K562 (cell line): ENCODE measurements around the gene ZBTB9. TPM values are rescaled to one million over a fixed set of nuclear protein-coding genes. Genes with fewer than 3 reads are reported as not detected.
A peak's percentile ranks its signal among the peaks of the same experiment; 100 is the strongest.

ENCODE experiments used
- CSDE1 ChIP-seq, 2 experiments: fragments of 450-650 bp; IDR thresholded peaks; 2 replicates each; pipeline ENCODE4 v1.6.1; 2016; ENCODE audit warnings: mild to moderate bottlenecking in 1 of 2
- HNRNPUL1 ChIP-seq: fragments of 200-400 bp; formaldehyde crosslinking; IDR thresholded peaks from 2 replicates; pipeline ENCODE4 v1.6.1; 2017; ENCODE audit warnings: low read length
- MECOM ChIP-seq: fragments of 250-450 bp; sonication (Bioruptor Pico); IDR thresholded peaks from 2 replicates; pipeline ENCODE4 v1.8.0; 2022; ENCODE audit warnings: inconsistent platforms
- ZBTB1 ChIP-seq: sonication (generic); formaldehyde crosslinking; IDR thresholded peaks from 2 replicates; pipeline ENCODE4 v1.8.1; 2023; ENCODE audit warnings: missing genetic modification reagents, low read depth, mild to moderate bottlenecking, borderline replicate concordance
- ZNF12 ChIP-seq: sonication (generic); formaldehyde crosslinking; IDR thresholded peaks from 2 replicates; pipeline ENCODE4 v1.4.0; 2020; ENCODE audit warnings: mild to moderate bottlenecking, missing genetic modification reagents
- polyA plus RNA-seq, 8 experiments: library from polyadenylated mRNA; depleted of rRNA in 4 of 8; stranded (reverse) in 5 of 8; unstranded in 3 of 8; fragments of >200 nt; fragmentation: Nextera tagmentation in 2 of 8; fragmentation: Illumina TruSeq in 1 of 8; extraction: Ambion mirVana in 2 of 8; extraction: Trizol in 1 of 8; gene quantifications; 2 replicates each; pipeline versions ENCODE4 v1.2.1 to v1.2.3, GENCODE V29; 2011 to 2014; ENCODE audit warnings: inconsistent platforms in 1 of 8, missing spikeins in 1 of 8
- total RNA-seq, 7 experiments: library from RNA; depleted of rRNA in 6 of 7; stranded (reverse); fragments of >200 nt in 6 of 7; fragmentation: Illumina TruSeq in 2 of 7; extraction: Trizol in 2 of 7; gene quantifications; 2 replicates each; pipeline versions ENCODE4 v1.2.1 to v1.2.3, GENCODE V29; 2011 to 2021; ENCODE audit warnings: low replicate concordance in 1 of 7
- TF ChIP-seq, protein P1 (sequence below): fragments of 200-800 bp; sonication (Bioruptor generic); IDR thresholded peaks from 2 replicates; pipeline ENCODE4 v1.6.1; 2017; ENCODE audit warnings: missing genetic modification characterization, missing compliant biosample characterization
- TF ChIP-seq, protein P2 (sequence below): fragments of 250-450 bp; sonication (Bioruptor Pico); IDR thresholded peaks from 2 replicates; pipeline ENCODE4 v1.8.0; 2022; ENCODE audit warnings: inconsistent platforms, mild to moderate bottlenecking, moderate library complexity, borderline replicate concordance
- TF ChIP-seq, protein P3 (sequence below): fragments of 450-650 bp; IDR thresholded peaks from 2 replicates; pipeline ENCODE4 v1.6.1; 2016; ENCODE audit warnings: low read depth
- TF ChIP-seq, protein P4 (sequence below): fragments of 250-450 bp; sonication (Bioruptor Pico); IDR thresholded peaks from 2 replicates; pipeline ENCODE4 v1.9.0; 2021; ENCODE audit warnings: mild to moderate bottlenecking, inconsistent platforms
- TF ChIP-seq, protein P5 (sequence below), 2 experiments: fragments of 450-650 bp; conservative IDR thresholded peaks; 2 replicates each; pipeline ENCODE4 v1.6.1; 2017; ENCODE audit warnings: mild to moderate bottlenecking in 2 of 2, moderate library complexity in 2 of 2

ZBTB9 gene
- total and polyA plus RNA-seq, 9 of the 15 experiments (the other 6 are each of a cell fraction or from before 2014, with no cell fraction given), result 1.9 to 19.5 (median 10.4) TPM

DNA sequence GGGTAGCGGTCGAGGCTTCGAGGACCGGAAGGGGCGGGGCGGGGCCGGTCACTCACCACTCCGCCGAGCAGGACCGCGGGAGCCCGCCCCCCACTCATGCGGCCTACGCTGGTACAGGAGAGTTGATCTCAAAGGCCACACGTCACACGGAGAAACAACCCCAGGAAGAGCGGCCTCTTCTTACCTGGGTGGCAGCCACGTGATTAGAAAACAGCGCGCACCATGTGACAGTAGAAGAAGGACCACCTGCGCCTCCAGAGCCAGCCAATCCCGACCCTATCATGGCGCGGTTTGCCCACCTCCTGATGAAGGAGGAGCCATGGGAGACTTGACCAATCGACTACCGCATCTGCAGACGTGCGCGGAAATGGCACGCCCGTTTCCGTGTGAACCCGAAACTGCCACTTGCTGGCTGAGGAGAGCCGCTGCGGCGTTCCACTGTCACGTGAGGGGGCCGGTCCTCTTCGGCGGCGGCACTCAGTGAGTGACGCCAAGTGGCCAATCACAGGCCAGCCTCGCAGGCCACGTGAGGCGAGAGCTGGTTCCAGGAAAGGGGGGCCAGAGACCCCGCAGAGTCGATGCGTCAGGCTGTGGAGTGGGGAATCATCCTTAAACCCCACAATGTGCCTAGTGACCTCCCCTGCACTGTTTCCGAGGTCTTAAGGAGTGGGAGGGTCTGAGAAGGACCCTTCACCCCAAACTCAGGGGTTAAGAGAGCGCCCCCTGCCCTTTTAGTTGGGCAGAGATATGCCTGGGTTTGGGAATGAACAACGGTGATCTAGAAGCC, 36.3 kb upstream of the ZBTB9 start, which contains the start of gene CUTA (continued):
- TF ChIP-seq ZBTB1 (no peak; the same call in 1 of the 2 replicates), MECOM (CRISPR knock-in tag) (no peak), CSDE1 (IDR thresholded peaks at IDR 0.05) (no peak), HNRNPUL1 (no peak), ZNF12 (peak; percentile 6; the same call in 1 of the 2 replicates)
- TF ChIP-seq, protein P1, sequence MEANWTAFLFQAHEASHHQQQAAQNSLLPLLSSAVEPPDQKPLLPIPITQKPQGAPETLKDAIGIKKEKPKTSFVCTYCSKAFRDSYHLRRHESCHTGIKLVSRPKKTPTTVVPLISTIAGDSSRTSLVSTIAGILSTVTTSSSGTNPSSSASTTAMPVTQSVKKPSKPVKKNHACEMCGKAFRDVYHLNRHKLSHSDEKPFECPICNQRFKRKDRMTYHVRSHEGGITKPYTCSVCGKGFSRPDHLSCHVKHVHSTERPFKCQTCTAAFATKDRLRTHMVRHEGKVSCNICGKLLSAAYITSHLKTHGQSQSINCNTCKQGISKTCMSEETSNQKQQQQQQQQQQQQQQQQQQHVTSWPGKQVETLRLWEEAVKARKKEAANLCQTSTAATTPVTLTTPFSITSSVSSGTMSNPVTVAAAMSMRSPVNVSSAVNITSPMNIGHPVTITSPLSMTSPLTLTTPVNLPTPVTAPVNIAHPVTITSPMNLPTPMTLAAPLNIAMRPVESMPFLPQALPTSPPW (CRISPR knock-in tag), result peak; percentile 100
- TF ChIP-seq, protein P2, sequence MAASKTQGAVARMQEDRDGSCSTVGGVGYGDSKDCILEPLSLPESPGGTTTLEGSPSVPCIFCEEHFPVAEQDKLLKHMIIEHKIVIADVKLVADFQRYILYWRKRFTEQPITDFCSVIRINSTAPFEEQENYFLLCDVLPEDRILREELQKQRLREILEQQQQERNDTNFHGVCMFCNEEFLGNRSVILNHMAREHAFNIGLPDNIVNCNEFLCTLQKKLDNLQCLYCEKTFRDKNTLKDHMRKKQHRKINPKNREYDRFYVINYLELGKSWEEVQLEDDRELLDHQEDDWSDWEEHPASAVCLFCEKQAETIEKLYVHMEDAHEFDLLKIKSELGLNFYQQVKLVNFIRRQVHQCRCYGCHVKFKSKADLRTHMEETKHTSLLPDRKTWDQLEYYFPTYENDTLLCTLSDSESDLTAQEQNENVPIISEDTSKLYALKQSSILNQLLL (CRISPR knock-in tag), result no peak
- TF ChIP-seq, protein P3, sequence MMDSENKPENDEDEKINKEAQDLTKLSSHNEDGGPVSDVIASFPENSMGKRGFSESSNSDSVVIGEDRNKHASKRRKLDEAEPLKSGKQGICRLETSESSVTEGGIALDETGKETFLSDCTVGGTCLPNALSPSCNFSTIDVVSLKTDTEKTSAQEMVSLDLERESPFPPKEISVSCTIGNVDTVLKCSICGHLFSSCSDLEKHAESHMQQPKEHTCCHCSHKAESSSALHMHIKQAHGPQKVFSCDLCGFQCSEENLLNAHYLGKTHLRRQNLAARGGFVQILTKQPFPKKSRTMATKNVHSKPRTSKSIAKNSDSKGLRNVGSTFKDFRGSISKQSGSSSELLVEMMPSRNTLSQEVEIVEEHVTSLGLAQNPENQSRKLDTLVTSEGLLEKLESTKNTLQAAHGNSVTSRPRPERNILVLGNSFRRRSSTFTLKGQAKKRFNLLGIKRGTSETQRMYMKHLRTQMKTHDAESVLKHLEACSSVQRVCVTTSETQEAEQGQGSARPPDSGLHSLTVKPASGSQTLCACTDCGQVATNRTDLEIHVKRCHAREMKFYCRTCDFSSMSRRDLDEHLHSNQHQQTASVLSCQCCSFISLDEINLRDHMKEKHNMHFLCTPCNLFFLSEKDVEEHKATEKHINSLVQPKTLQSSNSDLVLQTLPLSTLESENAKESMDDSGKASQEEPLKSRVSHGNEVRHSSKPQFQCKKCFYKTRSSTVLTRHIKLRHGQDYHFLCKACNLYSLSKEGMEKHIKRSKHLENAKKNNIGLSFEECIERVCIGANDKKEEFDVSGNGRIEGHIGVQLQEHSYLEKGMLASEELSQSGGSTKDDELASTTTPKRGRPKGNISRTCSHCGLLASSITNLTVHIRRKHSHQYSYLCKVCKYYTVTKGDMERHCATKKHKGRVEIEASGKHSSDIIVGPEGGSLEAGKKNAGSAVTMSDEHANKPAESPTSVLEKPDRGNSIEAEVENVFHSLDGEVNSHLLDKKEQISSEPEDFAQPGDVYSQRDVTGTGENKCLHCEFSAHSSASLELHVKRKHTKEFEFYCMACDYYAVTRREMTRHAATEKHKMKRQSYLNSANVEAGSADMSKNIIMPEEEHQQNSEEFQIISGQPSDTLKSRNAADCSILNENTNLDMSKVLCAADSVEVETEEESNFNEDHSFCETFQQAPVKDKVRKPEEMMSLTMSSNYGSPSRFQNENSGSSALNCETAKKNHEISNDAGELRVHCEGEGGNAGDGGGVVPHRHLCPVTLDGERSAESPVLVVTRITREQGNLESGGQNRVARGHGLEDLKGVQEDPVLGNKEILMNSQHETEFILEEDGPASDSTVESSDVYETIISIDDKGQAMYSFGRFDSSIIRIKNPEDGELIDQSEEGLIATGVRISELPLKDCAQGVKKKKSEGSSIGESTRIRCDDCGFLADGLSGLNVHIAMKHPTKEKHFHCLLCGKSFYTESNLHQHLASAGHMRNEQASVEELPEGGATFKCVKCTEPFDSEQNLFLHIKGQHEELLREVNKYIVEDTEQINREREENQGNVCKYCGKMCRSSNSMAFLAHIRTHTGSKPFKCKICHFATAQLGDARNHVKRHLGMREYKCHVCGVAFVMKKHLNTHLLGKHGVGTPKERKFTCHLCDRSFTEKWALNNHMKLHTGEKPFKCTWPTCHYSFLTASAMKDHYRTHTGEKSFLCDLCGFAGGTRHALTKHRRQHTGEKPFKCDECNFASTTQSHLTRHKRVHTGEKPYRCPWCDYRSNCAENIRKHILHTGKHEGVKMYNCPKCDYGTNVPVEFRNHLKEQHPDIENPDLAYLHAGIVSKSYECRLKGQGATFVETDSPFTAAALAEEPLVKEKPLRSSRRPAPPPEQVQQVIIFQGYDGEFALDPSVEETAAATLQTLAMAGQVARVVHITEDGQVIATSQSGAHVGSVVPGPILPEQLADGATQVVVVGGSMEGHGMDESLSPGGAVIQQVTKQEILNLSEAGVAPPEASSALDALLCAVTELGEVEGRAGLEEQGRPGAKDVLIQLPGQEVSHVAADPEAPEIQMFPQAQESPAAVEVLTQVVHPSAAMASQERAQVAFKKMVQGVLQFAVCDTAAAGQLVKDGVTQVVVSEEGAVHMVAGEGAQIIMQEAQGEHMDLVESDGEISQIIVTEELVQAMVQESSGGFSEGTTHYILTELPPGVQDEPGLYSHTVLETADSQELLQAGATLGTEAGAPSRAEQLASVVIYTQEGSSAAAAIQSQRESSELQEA, result no peak
- TF ChIP-seq, protein P4, sequence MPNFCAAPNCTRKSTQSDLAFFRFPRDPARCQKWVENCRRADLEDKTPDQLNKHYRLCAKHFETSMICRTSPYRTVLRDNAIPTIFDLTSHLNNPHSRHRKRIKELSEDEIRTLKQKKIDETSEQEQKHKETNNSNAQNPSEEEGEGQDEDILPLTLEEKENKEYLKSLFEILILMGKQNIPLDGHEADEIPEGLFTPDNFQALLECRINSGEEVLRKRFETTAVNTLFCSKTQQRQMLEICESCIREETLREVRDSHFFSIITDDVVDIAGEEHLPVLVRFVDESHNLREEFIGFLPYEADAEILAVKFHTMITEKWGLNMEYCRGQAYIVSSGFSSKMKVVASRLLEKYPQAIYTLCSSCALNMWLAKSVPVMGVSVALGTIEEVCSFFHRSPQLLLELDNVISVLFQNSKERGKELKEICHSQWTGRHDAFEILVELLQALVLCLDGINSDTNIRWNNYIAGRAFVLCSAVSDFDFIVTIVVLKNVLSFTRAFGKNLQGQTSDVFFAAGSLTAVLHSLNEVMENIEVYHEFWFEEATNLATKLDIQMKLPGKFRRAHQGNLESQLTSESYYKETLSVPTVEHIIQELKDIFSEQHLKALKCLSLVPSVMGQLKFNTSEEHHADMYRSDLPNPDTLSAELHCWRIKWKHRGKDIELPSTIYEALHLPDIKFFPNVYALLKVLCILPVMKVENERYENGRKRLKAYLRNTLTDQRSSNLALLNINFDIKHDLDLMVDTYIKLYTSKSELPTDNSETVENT (CRISPR knock-in tag), result 0 out of 2 replicates have a peak, but pooled peaks have one; percentile 75
- TF ChIP-seq, protein P5, sequence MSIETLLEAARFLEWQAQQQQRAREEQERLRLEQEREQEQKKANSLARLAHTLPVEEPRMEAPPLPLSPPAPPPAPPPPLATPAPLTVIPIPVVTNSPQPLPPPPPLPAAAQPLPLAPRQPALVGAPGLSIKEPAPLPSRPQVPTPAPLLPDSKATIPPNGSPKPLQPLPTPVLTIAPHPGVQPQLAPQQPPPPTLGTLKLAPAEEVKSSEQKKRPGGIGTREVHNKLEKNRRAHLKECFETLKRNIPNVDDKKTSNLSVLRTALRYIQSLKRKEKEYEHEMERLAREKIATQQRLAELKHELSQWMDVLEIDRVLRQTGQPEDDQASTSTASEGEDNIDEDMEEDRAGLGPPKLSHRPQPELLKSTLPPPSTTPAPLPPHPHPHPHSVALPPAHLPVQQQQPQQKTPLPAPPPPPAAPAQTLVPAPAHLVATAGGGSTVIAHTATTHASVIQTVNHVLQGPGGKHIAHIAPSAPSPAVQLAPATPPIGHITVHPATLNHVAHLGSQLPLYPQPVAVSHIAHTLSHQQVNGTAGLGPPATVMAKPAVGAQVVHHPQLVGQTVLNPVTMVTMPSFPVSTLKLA (conservative IDR thresholded peaks at IDR 0.05), result peak; percentile 100
